A549 (cell line): ENCODE results near the gene MAN1A2. TPM values are rescaled to one million over a fixed set of nuclear protein-coding genes. Genes with fewer than 3 reads are reported as not detected.

Experiments used
- ATAC-seq, 2 experiments: fragments of 200-7000 bp in 1 of 2; fragments of >200 bp in 1 of 2; cut with Nextera tagmentation in 1 of 2; cut with Tn5 transposase in 1 of 2; 3 replicates each; pipeline versions ENCODE4 v1.8.0 to v1.9.1; 2018 to 2020; ENCODE audit warnings: mild to moderate bottlenecking in 1 of 2, moderate library complexity in 1 of 2
- CTCF ChIA-PET: fragments of 300-600 bp; sonication (Branson Sonifier 250); formaldehyde crosslinking; extraction: SDS; loops from one replicate; lab custom pipeline; 2021; ENCODE audit warnings: antibody characterized with exemption, inconsistent platforms; lab: Yijun Ruan, JAX
- POLR2A ChIA-PET: fragments of 350-600 bp; formaldehyde crosslinking; extraction: SDS; loops from one replicate; lab custom pipeline; 2021; ENCODE audit warnings: antibody characterized with exemption, inconsistent platforms; lab: Yijun Ruan, JAX
- DNase-seq, 2 experiments: peaks; one replicate each; pipeline versions ENCODE4 v3.0.0 to v3.0.0-alpha.2; 2011 to 2016; ENCODE audit warnings: low read depth in 1 of 2, low spot score in 1 of 2
- FAIRE-seq: peaks from 2 replicates; lab custom pipeline; 2011; peaks lifted over from hg19 to GRCh38; lab: Jason Lieb, UNC
- H3K27ac ChIP-seq, 2 experiments: fragments of >200 bp; sonication (Bioruptor Twin); formaldehyde crosslinking; 3 replicates each; pipeline ENCODE4 v1.5.1; 2016 to 2017
- H3K4me1 ChIP-seq: fragments of >200 bp; sonication (Bioruptor Twin); formaldehyde crosslinking; 3 replicates; pipeline ENCODE4 v1.6.1; 2016
- H3K4me2 ChIP-seq: fragments of >200 bp; sonication (Bioruptor Twin); formaldehyde crosslinking; 3 replicates; pipeline ENCODE4 v1.6.1; 2016
- H3K4me3 ChIP-seq: fragments of >200 bp; sonication (Bioruptor Twin); formaldehyde crosslinking; 3 replicates; pipeline ENCODE4 v1.5.1; 2016
- H3K9me3 ChIP-seq: fragments of >200 bp; sonication (Bioruptor Twin); formaldehyde crosslinking; 3 replicates; pipeline ENCODE4 v1.6.1; 2016
- CBX2 ChIP-seq: fragments of 200-600 bp; sonication (generic); IDR thresholded peaks from 2 replicates; pipeline ENCODE4 v1.6.1; 2016; ENCODE audit warnings: low read depth, mild to moderate bottlenecking, borderline replicate concordance
- CBX8 ChIP-seq: fragments of 200-600 bp; sonication (generic); IDR thresholded peaks from 2 replicates; pipeline ENCODE4 v1.6.1; 2016
- CEBPB ChIP-seq, 2 experiments: fragments of >200 bp in 1 of 2; sonication (Bioruptor Twin) in 1 of 2; formaldehyde crosslinking in 1 of 2; IDR thresholded peaks; 2 replicates each; pipeline ENCODE4 v1.6.1; 2012 to 2016
- CHD2 ChIP-seq: fragments of 150-350 bp; IDR thresholded peaks from 2 replicates; pipeline ENCODE4 v1.6.1; 2014; ENCODE audit warnings: low read length; ENCODE audit not compliant: partially characterized antibody
- EHF ChIP-seq: fragments of 250-450 bp; sonication (Bioruptor Pico); IDR thresholded peaks from 2 replicates; pipeline ENCODE4 v1.5.0; 2020; ENCODE audit warnings: mild to moderate bottlenecking
- FOSL2 ChIP-seq, 2 experiments: fragments of 450-650 bp in 1 of 2; fragments of >200 bp in 1 of 2; sonication (Bioruptor Twin) in 1 of 2; formaldehyde crosslinking; IDR thresholded peaks; 2 replicates each; pipeline versions ENCODE4 v1.5.0 to v1.6.1; 2016 to 2020; ENCODE audit warnings: mild to moderate bottlenecking in 1 of 2, moderate library complexity in 1 of 2
- HES2 ChIP-seq: fragments of >200 bp; sonication (Bioruptor Twin); formaldehyde crosslinking; IDR thresholded peaks from 2 replicates; pipeline ENCODE4 v1.6.1; 2016
- HOXB13 ChIP-seq: fragments of 250-450 bp; sonication (Bioruptor Pico); IDR thresholded peaks from 2 replicates; pipeline ENCODE4 v1.5.0; 2020; ENCODE audit warnings: low read depth, mild to moderate bottlenecking, moderate library complexity
- HOXB5 ChIP-seq: fragments of 250-450 bp; sonication (Bioruptor Pico); IDR thresholded peaks from 2 replicates; pipeline ENCODE4 v1.5.0; 2020; ENCODE audit warnings: mild to moderate bottlenecking, moderate library complexity
- JUN ChIP-seq, 2 experiments: fragments of >200 bp; sonication (Bioruptor Twin); formaldehyde crosslinking; IDR thresholded peaks; 2 replicates in 1 of 2; 3 replicates in 1 of 2; pipeline ENCODE4 v1.6.1; 2016 to 2017
- KDM1A ChIP-seq: fragments of 200-600 bp; sonication (generic); IDR thresholded peaks from 2 replicates; pipeline ENCODE4 v1.6.1; 2016; ENCODE audit warnings: low read depth, mild to moderate bottlenecking
- MAZ ChIP-seq: fragments of 150-350 bp; IDR thresholded peaks from 2 replicates; pipeline ENCODE4 v1.6.1; 2014; ENCODE audit warnings: antibody characterized with exemption, low read depth, low read length, borderline replicate concordance
- MYC ChIP-seq: IDR thresholded peaks from 2 replicates; pipeline ENCODE4 v1.6.1; 2012; ENCODE audit warnings: mild to moderate bottlenecking, inconsistent platforms, low read length, improper control_type of control experiment, borderline replicate concordance
- NR3C1 ChIP-seq: fragments of >200 bp; sonication (Bioruptor Twin); formaldehyde crosslinking; IDR thresholded peaks from 3 replicates; pipeline ENCODE4 v1.6.1; 2017
- PHF8 ChIP-seq: fragments of 200-600 bp; sonication (generic); IDR thresholded peaks from 2 replicates; pipeline ENCODE4 v1.6.1; 2016; ENCODE audit warnings: low read depth, mild to moderate bottlenecking, antibody characterized with exemption, moderate library complexity, borderline replicate concordance
- POLR2A ChIP-seq: IDR thresholded peaks from 2 replicates; pipeline ENCODE4 v1.6.1; 2012; ENCODE audit warnings: mild to moderate bottlenecking, low read length
- RARB ChIP-seq: fragments of 250-450 bp; sonication (Bioruptor Pico); IDR thresholded peaks from 2 replicates; pipeline ENCODE4 v1.8.0; 2021; ENCODE audit warnings: mild to moderate bottlenecking, moderate library complexity
- RCOR1 ChIP-seq: fragments of 150-350 bp; IDR thresholded peaks from 2 replicates; pipeline ENCODE4 v1.6.1; 2014; ENCODE audit warnings: antibody characterized with exemption, low read length, low read depth
- RFX5 ChIP-seq: fragments of 450-650 bp; IDR thresholded peaks from 2 replicates; pipeline ENCODE4 v1.7.1; 2014; ENCODE audit warnings: antibody characterized with exemption, mild to moderate bottlenecking, moderate library complexity
- RNF2 ChIP-seq: fragments of 200-600 bp; sonication (generic); IDR thresholded peaks from 2 replicates; pipeline ENCODE4 v1.6.1; 2016; ENCODE audit warnings: low read depth, mild to moderate bottlenecking, antibody characterized with exemption, moderate library complexity, borderline replicate concordance
- USF2 ChIP-seq: fragments of 450-650 bp; IDR thresholded peaks from 2 replicates; pipeline ENCODE4 v1.6.1; 2014; ENCODE audit warnings: antibody characterized with exemption
- WGBS: methylation state at CpG from one replicate; pipeline ENCODE4 v1.1.6; 2017; ENCODE audit errors: missing lambda C conversion rate; 5-methylcytosine and 5-hydroxymethylcytosine counted together
- polyA plus RNA-seq, 4 experiments: library from polyadenylated mRNA; depleted of rRNA in 3 of 4; stranded (reverse); fragments of >200 nt; fragmentation: RNase III in 1 of 4; extraction: RNeasy Plus Mini Kit Qiagen cat#74134 plus additional on column Dnase treatment in 1 of 4; gene quantifications; 2 replicates in 3 of 4; 3 replicates in 1 of 4; pipeline ENCODE4 v1.2.3, GENCODE V29; 2011 to 2017

MAN1A2 gene
- polyA plus RNA-seq, 2 of the 4 experiments (the other 2 are of a cell fraction): 10.2 to 18.7 TPM

- FAIRE-seq (no peak), ATAC-seq (no peak), DNase-seq (no peak)
- ChIA-PET POLR2A (no interaction called here), CTCF (no interaction called here)
- 70% methylated on average over 4 of the region's 4 CpGs for WGBS
- TF ChIP-seq MAZ: no peak
- no peak for TF ChIP-seq POLR2A
- no peak for TF ChIP-seq RNF2
- no peak for TF ChIP-seq RARB (CRISPR knock-in tag)
- TF ChIP-seq USF2: no peak
- no peak for TF ChIP-seq JUN (IDR thresholded peaks at IDR 0.05)
- no peak for TF ChIP-seq HES2
- TF ChIP-seq HOXB13 (CRISPR knock-in tag): no peak
- TF ChIP-seq CBX2: no peak
- no peak for TF ChIP-seq RFX5
- TF ChIP-seq KDM1A: no peak
- Histone ChIP-seq H3K4me1 (peaks cover 24% of the 10 kb centered on the region; the same call in 2 of the 3 replicates), H3K4me2 (0 out of 3 replicates have a peak overlapping the region, but pooled peaks have one; percentile 21), H3K9me3 (no peaks in the 10 kb centered on the region), H3K27ac (no peak overlapping the region), H3K4me3 (no peak overlapping the region)
Observed at GRCh38 chr1:117373932-117374331, 6.7 kb downstream of the MAN1A2 start.

GRCh38 chr1:117375327-117375726 lies 8.1 kb downstream of the MAN1A2 start:
- ChIA-PET POLR2A (no interaction called here), CTCF (no interaction called here)
- FAIRE-seq (no peak), DNase-seq (no peak), ATAC-seq (no peak)
- 89% methylated on average over 1 of the region's 1 CpG for WGBS
- Histone ChIP-seq H3K27ac (no peak overlapping the region), H3K4me1 (peaks cover 20% of the 10 kb centered on the region; the same call in 2 of the 3 replicates), H3K4me3 (no peak overlapping the region), H3K4me2 (no peak overlapping the region), H3K9me3 (no peaks in the 10 kb centered on the region)
- TF ChIP-seq NR3C1 (no peak), FOSL2 (IDR thresholded peaks at IDR 0.05) (no peak), FOSL2 (CRISPR knock-in tag; IDR thresholded peaks at IDR 0.05) (no peak), HOXB5 (CRISPR knock-in tag) (no peak), PHF8 (no peak), CEBPB (IDR thresholded peaks at IDR 0.05) (no peak), RCOR1 (no peak)

GRCh38 chr1:117387060-117387633 lies 19.9 kb downstream of the MAN1A2 start:
- H3K4me2 ChIP-seq: no peak overlapping the region
- WGBS: 95% methylated on average over 2 of the region's 2 CpGs
- no peak for TF ChIP-seq CHD2
- TF ChIP-seq MYC: no peak
- no peak for TF ChIP-seq CBX8
- no peak for TF ChIP-seq HOXB13 (CRISPR knock-in tag)
- TF ChIP-seq RNF2: no peak
- TF ChIP-seq HES2: no peak
- no peak for TF ChIP-seq EHF (CRISPR knock-in tag)
- no peak for TF ChIP-seq CBX2
- no peak for TF ChIP-seq USF2
- H3K27ac ChIP-seq: no peak overlapping the region
- POLR2A ChIA-PET: no interaction called here
- FAIRE-seq (no peak), ATAC-seq (no peak), DNase-seq (no peak)
- no peaks in the 10 kb centered on the region for H3K4me1 ChIP-seq
- no peak overlapping the region for H3K4me3 ChIP-seq
- CTCF ChIA-PET: interaction anchor here (0.6 kb wide), 1 partner anchor 29 kb away, joined by 3 read pairs; no protein-coding TSS in a partner anchor
- H3K9me3 ChIP-seq: peaks cover 9% of the 10 kb centered on the region; the same call in 1 of the 3 replicates
